HG03039 (cell line): ENCODE data around the gene HABP2.

Experiments used
- ATAC-seq: cut with Tn5 transposase; IDR thresholded peaks from one replicate; pipeline ENCODE4 v1.9.1; 2021; ENCODE audit warnings: mild to moderate bottlenecking, moderate library complexity; ENCODE audit not compliant: unreplicated experiment

The HABP2 gene

GRCh38 chr10:113524539-113525490, 28.0 kb upstream of the HABP2 start:
- ATAC-seq = no peak

- ATAC-seq = no peak
Observed at GRCh38 chr10:113525713-113526112, 27.1 kb upstream of the HABP2 start.

- no peak for ATAC-seq
Observed at GRCh38 chr10:113527211-113527906, 25.5 kb upstream of the HABP2 start.

GRCh38 chr10:113528876-113529275, 24.0 kb upstream of the HABP2 start:
- no peak for ATAC-seq

- ATAC-seq = no peak
Observed at GRCh38 chr10:113529575-113529974, 23.3 kb upstream of the HABP2 start.

GRCh38 chr10:113530476-113530875, 22.4 kb upstream of the HABP2 start:
- no peak for ATAC-seq

- no peak for ATAC-seq
Observed at GRCh38 chr10:113532724-113533123, 20.1 kb upstream of the HABP2 start.

GRCh38 chr10:113533801-113534200, 19.1 kb upstream of the HABP2 start:
- no peak for ATAC-seq

GRCh38 chr10:113534423-113534822, 18.4 kb upstream of the HABP2 start:
- no peak for ATAC-seq

GRCh38 chr10:113537672-113538071, 15.2 kb upstream of the HABP2 start:
- ATAC-seq = no peak

- no peak for ATAC-seq
Observed at GRCh38 chr10:113538151-113538550, 14.7 kb upstream of the HABP2 start.

- ATAC-seq = no peak
Observed at GRCh38 chr10:113539789-113540188, 13.1 kb upstream of the HABP2 start.

GRCh38 chr10:113540845-113541548, 11.9 kb upstream of the HABP2 start:
- ATAC-seq = no peak

GRCh38 chr10:113541549-113541927, 11.3 kb upstream of the HABP2 start:
- ATAC-seq = no peak

- no peak for ATAC-seq
Observed at GRCh38 chr10:113543107-113543955, 9.5 kb upstream of the HABP2 start.

GRCh38 chr10:113544392-113544791, 8.5 kb upstream of the HABP2 start:
- ATAC-seq = no peak

GRCh38 chr10:113547426-113547825, 5.4 kb upstream of the HABP2 start:
- no peak for ATAC-seq

- ATAC-seq = no peak
Observed at GRCh38 chr10:113549856-113550255, 3.0 kb upstream of the HABP2 start.

GRCh38 chr10:113550365-113550764, 2.5 kb upstream of the HABP2 start:
- ATAC-seq = no peak

GRCh38 chr10:113552014-113552413, 839 bp upstream of the HABP2 start:
- ATAC-seq = no peak

- ATAC-seq = no peak
Observed at GRCh38 chr10:113553149-113553548, 296 bp downstream of the HABP2 start.
